HG03354 (cell line): Measurements from ENCODE around the gene NRP2.

Experiments
- ATAC-seq: cut with Tn5 transposase; IDR thresholded peaks from one replicate; pipeline ENCODE4 v1.9.1; 2021; ENCODE audit warnings: mild to moderate bottlenecking; ENCODE audit not compliant: unreplicated experiment, poor library complexity, severe bottlenecking

The NRP2 gene

DNA sequence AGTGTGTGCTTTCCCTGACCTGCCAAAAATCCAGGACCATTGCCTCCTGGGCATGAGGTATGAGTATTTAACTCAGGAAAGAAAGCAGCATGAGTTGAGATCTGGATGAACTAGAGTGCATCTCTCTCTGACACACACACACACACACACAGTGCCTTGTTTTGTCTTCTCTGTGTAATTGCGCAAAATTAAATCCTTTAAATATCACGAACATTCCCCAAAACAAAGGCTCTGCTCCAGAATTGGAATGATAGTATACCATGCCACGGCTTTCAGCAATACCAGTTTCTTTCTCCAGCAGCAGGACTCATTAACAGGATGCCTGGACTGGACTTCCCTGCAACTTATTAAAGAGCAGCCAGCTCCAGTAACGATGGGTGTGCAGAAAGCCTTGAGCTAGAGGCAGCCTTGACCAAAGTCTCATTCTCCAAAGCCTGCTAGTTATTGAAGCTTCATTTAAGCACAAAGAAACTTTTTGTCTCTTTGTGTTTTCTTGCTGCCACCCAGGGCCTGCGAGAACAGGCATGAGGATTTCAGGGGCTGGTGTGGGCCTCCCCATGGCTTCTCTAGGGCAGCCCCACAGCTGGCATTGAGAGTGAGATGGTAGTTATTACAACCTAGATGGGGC, 101.7 kb downstream of the NRP2 start:
- ATAC-seq: no peak

DNA sequence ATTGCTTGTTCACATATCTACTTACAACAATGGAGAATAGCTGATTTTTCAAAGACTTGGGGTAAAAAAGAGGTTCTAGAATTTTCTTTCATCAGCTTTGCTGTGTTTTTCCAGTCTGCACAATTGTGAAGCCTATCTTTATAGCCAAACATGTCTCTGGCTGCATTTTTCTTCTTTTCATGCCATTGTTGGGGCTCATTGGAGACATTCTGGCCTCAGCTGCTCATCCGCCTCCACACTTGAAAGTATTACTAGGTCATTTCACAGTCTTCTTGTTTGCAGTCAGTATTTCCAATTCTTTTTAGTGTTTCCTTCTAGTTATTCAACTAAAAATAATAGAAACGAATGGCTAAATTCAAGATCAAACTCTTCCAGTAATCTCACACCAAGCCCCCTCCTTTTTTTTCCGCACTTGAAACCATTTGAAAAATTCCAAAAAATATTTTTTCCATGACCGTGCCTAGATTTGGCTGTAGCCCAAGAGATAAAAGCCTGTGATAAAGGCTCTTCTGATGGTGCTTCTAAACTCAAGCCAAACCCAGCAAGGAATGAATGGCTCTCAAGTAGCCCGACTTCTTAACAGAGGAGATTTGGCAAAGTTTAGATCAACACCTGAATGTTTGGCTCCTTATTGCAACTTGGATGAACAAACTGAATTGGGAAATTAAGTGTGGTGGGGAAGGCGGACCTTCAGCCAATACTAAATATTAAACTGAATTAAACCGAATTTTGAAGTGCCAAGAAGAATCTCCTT, 103.4 kb downstream of the NRP2 start:
- no peak for ATAC-seq

DNA sequence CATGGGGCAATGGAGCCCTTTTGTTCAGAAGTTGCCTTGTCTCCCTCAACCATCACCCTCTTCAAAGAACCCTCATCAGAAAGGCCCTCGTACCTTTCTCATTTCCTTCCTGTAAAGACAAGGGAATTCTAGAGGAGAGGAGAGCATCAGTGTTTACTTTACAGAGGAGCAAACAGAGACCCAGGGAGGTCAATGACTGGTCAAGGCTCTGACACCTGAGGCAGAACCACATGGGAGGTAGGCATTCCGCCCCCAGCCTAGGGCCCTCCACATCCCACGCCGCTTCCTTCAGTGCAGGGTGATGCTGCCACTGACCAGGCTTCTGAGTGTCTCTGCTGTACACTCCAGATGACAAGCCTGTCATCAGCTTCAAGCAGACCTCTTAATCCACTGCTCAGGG, 104.7 kb downstream of the NRP2 start:
- ATAC-seq: no peak

DNA sequence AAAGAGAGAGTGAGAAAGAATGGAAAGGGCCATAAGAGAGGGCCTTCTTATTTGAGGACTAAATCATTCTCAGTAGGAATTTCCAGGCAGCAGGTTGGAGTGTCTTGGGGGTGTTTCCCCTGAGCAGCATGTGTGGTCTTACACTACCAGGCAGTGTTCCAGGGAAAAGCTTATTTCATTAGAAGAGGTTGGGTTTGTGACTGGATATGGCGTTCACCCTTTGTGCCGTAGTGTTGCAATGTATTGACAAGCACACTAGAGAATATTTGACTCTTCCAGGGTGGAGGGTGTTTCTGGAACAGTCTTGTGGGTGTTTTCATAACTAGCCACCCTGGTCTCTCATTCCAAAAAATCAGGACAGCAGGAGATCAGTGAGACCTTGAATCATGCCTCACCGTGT, 105.5 kb downstream of the NRP2 start:
- no peak for ATAC-seq

DNA sequence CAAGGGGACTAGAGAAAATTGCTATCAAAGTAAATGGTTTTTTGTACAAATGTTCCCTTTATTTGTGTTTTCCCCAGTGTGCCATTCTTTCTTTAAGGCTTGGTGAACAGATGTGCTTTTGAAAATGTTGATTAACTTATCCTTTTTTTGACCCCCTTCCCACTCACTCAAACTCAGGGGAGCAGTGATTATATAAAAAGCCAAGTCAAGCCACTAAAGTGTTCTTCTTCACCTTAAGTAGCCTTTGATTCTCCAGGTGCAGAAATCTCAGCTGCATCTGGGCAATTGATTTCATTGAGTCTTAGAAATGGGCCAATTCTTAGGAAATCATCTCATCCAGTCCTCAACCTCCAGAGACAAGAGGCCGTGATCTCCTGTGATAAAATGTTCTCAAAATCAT, 107.6 kb downstream of the NRP2 start:
- ATAC-seq: no peak

DNA sequence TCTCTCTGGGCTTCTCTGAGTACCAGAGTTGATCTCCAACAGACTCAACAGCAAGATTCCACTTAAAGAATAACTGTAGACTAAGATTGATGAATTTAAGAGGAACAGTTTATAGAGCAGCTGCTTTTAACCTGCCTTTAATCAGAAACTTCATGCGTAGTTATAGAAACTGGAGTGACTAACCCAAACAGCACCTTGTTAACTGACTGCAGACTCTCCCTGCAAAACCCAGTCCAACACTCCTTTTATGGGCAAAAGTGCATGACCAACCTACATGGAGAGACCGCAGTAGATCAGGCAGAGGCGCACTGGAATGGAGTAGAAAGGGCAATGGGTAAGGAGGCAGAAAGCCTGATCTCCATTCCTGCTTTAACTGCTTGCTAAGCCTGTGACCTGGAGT, 110.6 kb downstream of the NRP2 start:
- no peak for ATAC-seq

DNA sequence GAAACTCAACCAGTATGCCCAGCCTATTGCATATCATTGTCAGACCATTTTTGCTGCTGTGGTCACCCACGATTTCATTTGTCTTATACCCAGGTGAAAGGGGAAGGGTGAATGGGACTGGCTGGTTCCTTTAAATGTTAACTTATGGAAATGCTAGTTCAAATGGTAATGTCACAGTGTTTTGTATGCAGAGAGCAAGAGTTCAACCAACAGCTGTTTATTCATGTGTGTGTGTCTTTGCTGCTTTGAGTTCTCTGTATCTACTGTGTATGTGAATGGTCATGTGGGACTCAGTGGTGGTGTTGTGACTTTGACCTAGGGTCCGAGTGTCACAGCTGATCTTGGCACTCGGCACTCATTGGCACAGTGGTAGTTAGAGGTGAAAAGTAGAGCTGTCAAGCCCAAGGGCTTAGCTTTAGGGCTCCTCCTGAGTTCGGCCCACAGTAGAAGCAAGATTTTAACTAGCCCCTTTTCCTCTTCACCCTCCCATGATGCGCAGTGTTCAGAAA, 114.6 kb downstream of the NRP2 start:
- no peak for ATAC-seq

DNA sequence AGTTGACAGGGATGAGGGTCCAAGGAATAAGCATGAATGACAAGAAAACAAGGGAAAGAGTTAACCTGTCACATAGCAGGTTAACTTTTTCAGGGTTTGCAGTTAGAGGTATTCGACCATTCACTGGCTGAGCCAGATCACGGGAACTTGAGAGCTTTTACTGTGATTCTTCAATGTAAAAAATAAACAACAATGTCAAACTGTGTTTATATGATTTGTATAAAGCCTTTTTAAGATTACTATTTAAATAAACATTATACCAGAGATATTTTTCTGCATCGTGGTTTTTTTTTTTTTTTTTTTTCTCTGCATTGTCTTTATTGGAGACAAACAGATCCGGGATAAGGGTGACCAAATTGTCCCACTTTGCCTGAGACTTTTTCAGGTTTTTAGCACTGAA, 115.6 kb downstream of the NRP2 start:
- no peak for ATAC-seq

DNA sequence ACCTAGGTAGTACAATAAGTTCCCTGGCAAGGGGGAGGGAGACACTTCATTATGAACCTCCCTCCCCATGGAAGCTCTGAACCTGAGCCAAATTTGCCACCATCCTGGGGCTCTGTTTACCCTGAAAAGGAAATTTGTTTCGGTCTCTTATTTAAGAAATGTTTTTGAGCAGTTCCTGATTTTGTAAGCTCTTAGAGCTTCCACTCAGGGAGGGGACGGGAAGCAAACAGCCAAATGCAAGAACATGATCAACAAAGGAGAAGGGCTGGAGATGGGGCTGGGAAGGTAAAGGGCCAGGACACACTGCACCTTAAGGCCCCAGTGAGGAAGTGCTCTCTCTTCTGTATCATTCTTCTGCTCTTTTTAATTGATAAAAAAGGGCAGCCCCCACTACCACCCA, 117.9 kb downstream of the NRP2 start:
- no peak for ATAC-seq

DNA sequence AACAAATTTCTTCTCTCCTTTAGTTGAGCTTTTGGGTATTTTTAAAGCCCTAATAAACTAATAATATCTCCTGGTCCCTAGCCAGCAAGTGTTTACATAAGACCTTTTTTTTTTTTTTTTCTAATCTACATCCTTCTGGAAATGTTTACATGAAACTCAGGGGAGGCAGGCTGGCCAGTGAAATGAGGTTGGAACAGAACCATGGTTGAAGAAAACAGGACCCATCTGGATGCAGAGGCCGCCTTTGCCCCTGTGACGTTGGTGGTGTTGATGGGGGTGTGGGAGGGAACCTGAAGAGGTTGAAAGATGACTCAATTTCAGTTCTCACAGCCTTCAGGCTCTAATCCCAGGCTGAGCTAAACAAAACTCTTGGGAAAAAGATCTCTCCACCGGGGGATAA, 118.5 kb downstream of the NRP2 start:
- no peak for ATAC-seq

DNA sequence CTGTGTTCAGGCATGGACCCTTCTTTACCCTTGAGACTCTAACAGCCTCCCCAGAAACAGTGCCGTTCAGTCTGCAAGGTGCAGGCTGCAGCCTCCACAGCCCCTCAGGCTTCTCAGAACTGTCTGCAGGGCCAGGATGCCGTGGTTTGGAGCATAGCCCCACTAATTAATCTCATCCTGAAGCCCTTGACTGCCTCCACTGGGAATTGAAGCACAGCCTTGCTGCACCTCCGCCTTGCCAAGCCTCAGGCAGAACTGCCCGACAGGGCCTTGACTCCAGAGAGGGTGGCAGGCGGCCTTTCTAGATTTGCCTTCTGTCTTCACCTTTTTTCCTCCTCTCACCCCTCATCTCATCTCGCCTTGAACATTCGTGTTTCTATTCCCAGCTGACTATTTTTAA, 119.8 kb downstream of the NRP2 start:
- ATAC-seq: no peak

DNA sequence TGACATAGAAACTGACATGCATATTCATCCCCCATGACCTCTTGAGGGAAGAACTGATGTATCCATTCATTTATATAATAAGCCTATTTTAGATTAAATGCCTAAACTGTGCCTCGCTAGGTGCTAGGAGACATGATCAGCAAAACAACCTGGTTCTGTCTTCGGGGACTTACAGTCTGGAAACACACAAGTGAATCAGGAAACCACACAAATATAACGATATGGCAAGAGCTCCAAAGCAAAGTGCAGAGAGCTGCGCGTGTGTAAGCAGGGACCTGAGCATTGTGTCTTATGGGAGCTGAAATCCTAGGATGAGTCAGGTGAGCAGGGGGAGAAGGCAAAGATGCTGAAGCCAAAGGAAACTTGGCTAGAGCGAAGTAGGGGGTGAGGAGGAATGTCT, 120.6 kb downstream of the NRP2 start:
- no peak for ATAC-seq

DNA sequence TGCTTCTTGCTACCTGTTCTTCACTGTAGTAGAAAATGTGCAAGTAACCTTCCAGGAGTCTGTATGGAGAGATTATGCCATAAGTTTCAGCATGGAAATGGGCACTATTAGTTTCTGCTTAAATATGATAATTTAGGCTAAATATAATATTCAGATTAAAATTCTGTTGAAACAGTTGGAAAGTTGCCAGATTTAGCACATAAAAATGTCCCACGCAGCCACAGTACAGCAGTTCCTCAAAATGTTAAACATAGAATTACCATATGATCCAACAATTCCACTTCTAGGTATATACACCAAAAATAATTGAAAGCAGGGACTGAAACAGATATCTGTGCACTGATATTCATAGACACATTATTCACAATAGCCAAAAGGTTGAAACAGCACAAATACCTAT, 121.2 kb downstream of the NRP2 start:
- no peak for ATAC-seq

DNA sequence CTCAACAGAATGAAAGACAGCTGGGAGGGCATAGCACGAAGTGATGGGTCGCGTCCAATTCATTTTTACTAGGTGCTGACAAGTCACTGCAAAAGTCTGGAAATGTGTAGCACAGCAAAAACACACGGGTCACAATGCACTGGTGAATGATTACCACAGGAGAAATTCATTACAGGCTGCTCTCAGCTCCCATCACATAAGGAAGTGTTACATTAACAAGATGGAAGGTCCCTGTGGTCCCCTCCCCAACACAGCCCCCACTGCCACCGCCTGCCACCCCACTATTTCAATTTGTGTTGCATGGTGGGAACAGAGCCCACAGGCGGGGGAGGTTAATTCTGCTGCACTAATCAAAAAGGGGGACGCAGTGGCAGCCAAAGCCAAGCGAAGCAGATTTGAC, 122.8 kb downstream of the NRP2 start:
- ATAC-seq: no peak

DNA sequence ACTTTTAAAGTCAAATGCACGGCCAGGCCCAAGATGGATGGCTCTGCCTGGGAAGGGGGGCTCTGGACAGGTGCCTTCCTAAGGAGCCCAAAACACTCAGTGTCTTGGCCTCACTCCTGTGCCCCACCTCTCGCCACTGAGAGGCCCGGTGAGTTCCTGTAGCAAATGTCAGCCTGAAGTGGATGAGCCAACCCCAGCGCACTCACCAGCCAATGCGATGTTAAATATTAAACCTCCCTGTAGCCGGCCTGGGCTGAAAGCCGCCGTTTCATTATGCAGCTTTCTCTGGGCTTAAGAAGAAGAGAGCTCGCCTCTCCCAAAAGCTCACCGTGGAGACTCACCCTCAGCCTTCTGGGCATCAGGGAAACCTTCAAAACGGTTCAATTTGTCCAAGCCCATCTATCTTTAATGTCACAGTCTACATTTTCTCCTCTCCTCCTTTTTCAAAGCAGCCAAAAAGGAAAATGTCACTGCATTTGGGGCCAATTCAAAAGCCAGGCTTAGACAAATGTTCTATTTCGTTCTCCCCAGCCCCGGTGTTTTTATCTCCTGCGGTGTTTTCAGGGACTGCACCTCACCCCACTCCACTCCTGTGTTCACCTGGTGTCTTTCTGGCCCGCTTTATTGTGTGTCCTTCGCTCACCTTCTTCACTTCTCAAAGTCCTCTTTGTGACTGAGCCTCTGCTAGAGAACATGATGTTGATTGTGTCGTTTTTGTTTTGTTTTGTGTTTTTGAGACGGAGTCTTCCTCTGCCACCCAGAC, 124.0 kb downstream of the NRP2 start:
- no peak for ATAC-seq

DNA sequence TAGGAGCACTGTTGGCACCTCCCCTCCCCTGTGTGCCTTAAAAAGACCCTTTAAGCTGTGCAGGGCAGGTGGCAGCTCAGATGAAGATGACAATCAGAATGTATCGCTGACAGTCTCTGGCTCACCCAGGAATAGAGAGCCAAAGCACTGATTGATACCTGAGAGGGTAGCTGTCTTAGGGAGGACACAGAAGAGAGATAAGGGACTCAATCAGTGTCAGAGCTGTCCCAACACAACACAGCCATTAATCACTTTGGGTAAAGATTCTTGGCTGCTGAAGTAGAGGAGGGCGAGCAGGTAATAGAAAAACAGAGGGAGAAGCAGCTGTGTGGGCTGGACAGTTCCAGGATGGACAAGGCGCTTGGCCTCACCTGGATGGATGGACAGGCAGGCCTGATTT, 124.9 kb downstream of the NRP2 start:
- ATAC-seq: no peak

DNA sequence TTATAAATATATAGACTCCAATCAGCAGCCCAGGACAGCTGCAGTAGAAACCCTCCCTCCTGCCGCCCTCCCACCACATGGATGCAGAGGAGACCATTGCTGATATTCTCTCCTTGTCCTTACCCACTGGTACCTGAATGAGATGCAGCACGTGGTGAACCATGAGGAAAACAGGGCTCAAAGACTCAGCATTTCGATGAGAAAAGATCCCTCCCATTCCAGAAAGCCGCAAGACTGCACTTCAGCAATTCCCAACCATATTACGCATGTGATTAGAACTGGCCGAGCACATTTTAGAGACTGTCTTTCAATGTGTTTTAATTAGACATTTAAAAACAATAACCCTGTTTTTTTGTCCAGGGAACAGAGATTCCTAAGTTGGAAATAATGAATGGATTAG, 125.5 kb downstream of the NRP2 start:
- ATAC-seq: no peak

DNA sequence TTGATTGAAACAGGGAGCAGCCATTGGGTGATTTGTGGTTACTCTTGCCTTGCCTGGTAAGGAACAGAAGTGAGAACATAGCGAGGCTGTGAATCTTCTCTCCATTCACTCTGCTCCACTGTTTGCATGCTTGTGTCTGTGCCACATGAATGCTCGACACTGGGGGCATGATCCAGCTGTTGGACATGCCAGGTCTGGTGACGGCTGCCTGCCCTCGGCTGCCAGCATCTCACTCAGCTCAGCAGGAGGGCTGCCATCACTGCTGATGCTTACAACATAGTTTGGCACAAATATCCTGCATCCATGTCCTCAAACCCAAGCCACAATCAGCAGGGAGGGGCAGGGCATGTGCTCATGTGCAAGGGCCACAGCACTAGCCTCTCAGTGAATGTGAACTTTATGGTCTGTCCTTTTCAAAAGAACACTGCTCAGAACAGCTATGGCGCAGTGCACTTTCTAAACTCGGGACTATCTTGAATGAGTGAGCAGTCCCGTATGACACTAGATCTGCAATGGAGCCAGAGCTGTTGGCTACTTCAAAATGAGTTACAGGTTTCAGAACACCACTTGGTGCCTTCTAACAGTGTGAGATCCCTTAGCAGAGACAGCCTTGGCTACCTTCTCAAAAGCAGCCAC, 126.3 kb downstream of the NRP2 start:
- no peak for ATAC-seq

DNA sequence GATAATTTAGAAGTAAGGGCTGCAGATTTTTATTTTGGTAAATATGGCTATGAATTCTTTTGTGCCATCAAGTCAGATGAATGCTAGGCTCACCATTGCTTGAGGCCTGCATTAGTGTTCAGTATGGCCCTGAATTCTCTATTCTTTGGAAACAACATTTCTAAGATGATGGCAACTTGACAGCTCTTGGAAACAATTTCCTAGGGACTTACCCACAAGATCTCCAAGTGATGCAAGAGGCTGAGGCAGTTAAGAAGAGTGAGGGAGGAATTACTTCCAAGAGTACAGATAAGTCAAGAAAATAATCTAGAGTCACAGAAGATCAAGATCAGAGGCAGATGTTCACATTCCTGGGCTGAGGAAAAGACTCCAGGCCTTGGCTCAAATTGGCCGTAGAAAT, 129.1 kb downstream of the NRP2 start:
- ATAC-seq: no peak

DNA sequence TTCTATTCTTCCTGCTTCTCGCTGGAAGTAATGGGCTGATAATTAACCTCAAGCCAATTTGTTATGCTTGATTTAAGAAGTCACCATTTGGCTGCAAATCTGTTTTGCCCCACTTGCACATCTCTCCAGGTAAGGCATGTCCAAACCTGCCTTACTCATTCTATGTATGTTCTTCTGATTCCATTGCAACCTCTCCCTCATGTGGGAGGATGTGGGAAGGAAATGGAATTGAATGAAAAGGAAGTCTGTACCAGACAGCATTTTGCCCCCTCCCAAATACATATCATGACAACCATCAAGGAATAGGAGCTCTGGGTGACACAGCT, 131.7 kb downstream of the NRP2 start:
- no peak for ATAC-seq

DNA sequence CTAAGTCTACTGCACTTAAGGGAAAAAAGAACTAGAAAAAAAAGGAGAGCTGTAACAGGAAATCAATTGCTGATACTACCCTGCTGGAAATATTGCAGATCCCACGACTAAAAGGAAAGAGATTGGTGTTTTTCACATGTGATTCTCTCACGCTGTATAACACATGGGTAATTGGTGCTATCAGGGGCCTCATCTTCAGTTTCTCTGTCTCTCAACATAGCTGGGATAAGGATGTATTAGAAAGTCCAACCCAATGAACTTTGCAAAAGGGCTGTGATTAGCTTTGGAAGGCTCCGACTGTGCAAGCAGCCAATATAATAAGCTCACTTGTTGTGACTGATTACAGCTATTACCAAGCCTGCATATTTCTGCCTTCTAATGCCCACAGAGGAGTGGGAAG, 133.4 kb downstream of the NRP2 start:
- no peak for ATAC-seq
